Activated T-cell treated with anti-CD3 and anti-CD28 coated beads for 4 hours (primary cell): ENCODE measurements around the gene PPM1D.
"Not testable (repeated sequence)": the region's sequence is repeated elsewhere in the genome, so short reads cannot be mapped to it uniquely, and the experiment has no call there.

Experiments
- DNase-seq: peaks from one replicate; pipeline ENCODE4 v3.0.0-alpha.2; 2020

The PPM1D gene

GRCh38 chr17:60599620-60600489 is at the start of gene PPM1D:
TSS of gene PPM1D (plus strand) at chr17:60600193. CDS start at chr17:60600415, 222 bp downstream.
- peak; percentile 95 for DNase-seq

DNA sequence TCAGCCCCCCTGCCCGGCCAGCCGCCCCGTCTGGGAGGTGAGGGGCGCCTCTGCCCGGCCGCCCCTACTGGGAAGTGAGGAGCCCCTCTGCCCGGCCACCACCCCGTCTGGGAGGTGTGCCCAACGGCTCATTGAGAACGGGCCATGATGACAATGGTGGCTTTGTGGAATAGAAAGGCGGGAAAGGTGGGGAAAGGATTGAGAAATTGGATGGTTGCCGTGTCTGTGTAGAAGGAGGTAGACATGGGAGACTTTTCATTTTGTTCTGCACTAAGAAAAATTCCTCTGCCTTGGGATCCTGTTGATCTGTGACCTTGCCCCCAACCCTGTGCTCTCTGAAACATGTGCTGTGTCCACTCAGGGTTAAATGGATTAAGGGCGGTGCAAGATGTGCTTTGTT is 47.7 kb upstream of the PPM1D start:
- not testable (repeated sequence) for DNase-seq

DNA sequence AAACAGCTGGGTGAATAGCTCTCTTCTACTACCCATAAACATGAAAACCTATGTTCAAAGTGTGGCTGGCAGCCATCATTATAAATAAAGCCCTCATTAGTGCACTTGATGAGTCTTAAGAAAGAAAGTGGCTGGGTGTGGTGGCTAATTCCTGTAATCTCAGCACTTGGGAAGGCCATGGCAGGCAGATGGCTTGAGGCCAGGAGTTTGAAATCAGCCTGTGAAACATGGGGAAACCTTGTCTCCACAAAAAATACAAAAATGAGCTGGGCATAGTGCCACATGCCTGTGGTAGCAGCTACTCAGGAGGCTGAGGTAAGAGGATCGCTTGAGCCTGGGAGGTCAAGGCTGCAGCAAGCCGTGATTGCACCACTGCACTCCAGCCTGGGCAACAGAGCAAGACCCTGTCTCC is 45.6 kb upstream of the PPM1D start:
- no peak for DNase-seq

- no peak for DNase-seq
These were observed 44.2 kb upstream of the PPM1D start for GRCh38 chr17:60555786-60556185.

- no peak for DNase-seq
These were observed 42.2 kb upstream of the PPM1D start for GRCh38 chr17:60557805-60558204.

DNA sequence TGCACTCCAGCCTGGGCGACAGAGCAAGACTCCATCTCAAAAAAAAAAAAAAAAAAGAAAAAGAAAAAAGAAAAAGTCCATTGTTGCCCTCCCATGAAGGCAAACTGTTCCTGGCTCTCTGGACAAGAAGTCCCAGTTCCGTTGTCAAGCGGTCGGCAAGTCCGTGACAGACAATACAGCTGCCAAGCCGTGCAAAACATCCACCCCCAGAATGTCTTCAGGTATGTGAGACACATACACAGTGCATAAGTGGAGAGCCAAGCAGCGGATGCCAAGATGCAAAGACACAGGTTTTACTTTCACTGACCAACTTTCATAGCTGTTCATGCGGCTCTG is 40.4 kb upstream of the PPM1D start:
- no peak for DNase-seq

- DNase-seq: no peak
These were observed 39.8 kb upstream of the PPM1D start for GRCh38 chr17:60559995-60560859.

DNA sequence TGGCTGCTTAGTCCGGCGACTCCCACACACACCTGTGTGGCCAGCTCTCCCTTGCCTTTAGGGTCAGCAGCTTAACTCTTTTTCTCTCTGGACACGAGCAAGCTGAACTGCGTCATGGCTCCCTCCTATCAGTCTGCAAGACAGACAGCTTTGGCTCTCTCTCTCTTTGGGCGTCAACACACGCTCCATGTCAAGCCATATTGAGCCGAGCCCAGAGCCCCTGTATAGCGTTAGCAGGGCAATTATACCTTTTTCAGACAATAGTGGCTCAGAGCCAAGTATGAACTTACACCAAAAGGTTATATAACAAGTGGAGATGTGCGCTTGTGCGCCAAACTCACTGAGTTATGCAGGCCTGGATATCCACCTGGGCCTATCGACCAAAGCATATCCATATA is 39.1 kb upstream of the PPM1D start:
- DNase-seq: no peak

- no peak for DNase-seq
These were observed 37.6 kb upstream of the PPM1D start for GRCh38 chr17:60562421-60562820.

- no peak for DNase-seq
These were observed 36.2 kb upstream of the PPM1D start for GRCh38 chr17:60563743-60564142.

DNA sequence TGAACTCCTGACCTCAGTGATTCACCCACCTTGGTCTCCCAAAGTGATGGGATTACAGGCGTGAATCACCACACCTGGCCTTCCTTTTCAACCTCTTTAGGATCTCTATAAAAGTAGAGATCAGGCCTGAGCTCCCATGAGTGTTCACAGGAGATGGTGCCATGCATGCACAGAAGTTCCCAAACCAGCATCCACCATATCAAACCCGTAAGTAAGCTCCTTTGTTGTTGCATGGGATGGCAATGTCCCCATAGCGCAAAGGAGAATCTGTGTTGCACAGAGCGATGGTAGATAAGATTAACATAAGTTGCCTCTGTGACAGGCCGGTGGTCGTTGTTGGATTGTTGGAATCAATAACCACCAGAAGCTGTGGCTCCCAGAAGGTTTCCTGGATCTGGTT is 34.8 kb upstream of the PPM1D start:
- no peak for DNase-seq

- DNase-seq: no peak
These were observed 26.5 kb upstream of the PPM1D start for GRCh38 chr17:60573236-60574051.

GRCh38 chr17:60577147-60577915 is 22.7 kb upstream of the PPM1D start:
- DNase-seq: no peak

GRCh38 chr17:60579090-60579489 is 20.9 kb upstream of the PPM1D start:
- no peak for DNase-seq

GRCh38 chr17:60579551-60579950 is 20.4 kb upstream of the PPM1D start:
- DNase-seq: no peak

GRCh38 chr17:60583008-60583407 is 17.0 kb upstream of the PPM1D start:
- no peak for DNase-seq

DNA sequence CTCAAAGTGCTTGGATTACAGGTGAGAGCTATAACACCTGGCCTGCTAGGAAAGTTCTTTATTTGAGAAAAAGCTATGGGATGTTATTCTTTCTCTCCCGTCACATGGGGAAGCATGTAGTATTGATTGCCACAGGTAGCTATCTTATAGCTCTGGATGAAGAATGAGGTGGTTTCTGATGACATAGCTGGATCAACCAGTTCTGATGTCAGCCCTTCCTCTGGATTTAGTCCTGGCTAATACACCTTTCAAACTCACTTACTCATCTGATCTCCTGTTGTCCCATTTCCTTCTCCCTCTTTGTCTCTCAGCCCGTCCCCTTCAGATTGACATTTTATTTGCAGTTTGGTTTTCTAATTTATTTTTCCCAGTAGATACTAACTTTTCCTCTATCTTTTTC is 14.1 kb upstream of the PPM1D start:
- no peak for DNase-seq

DNA sequence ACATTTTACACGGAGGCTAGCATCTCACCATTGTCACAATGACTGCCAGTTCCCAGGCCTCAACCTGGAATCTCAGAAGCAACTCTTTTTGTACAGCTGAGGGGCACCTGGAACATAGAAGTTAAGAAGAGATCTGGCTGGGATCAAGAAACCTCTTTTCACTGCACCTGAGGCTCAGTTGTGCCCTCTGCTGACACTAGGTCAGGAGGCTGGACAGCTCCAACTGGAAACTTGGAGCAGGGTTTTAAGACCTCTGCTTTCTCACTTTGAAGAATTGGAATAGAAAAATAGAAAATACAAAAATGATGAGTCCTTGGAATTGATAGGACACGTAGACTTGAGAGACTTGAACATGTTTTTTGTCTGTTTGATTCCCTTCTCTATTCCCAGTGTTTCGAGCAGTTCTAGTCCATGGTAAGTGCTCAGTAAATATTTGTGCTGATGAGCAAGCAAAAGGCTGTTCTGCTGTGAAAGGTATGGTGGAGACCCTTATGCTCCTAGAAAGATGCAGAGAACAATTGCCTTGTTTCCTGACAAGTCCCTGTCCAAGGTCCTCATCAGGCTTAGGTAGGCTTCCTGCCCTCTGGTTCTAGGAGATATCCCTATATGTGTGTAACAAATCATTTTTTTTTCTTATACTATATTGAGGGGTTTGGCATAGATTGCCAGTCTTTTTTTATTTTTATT is 13.6 kb upstream of the PPM1D start:
- no peak for DNase-seq

GRCh38 chr17:60590070-60590469 is 9.9 kb upstream of the PPM1D start:
- DNase-seq: no peak

- DNase-seq: no peak
These were observed 7.2 kb upstream of the PPM1D start for GRCh38 chr17:60592750-60593149.

DNA sequence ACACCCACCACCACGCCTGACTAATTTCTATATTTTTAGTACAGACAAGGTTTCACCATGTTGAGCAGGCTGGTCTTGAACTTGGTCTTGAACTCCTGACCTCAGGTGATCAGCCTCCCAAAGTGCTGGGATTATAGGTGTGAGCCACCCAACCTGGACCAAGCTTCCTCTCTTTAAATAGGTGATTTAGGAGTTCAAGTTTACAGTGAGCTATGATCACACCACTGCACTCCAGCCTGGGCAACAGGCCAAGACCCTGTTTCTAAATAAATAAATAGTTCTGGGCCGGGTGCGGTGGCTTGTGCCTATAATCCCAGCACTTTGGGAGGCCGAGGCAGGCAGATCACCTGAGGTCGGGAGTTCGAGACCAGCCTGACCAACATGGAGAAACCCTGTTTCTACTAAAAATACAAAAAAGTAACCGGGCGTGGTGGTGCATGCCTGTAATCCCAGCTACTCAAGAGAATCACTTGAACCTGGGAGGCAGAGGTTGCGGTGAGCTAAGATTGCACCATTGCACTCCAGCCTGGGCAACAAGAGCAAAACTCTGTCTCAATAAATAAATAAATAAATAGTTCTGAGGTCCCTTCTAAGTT is 6.5 kb upstream of the PPM1D start:
- not testable (repeated sequence) for DNase-seq
